Prostate gland (tissue), 2 donors: ENCODE measurements around the gene SIPA1L3.

Source experiments
- POLR2AphosphoS5 ChIP-seq: sonication (generic); formaldehyde crosslinking; IDR thresholded peaks from one replicate; pipeline ENCODE4 v1.6.1; 2017; ENCODE audit warnings: antibody characterized with exemption
- TF ChIP-seq, protein P1 (sequence below), 4 experiments: fragments of 200-600 bp in 2 of 4; fragments of 450-650 bp in 2 of 4; sonication (generic) in 2 of 4; IDR thresholded peaks; 1 replicate in 3 of 4; 2 replicates in 1 of 4; pipeline ENCODE4 v1.5.1; 2016 to 2019; ENCODE audit warnings: antibody characterized with exemption in 4 of 4, mild to moderate bottlenecking in 2 of 4, moderate library complexity in 2 of 4

DNA sequence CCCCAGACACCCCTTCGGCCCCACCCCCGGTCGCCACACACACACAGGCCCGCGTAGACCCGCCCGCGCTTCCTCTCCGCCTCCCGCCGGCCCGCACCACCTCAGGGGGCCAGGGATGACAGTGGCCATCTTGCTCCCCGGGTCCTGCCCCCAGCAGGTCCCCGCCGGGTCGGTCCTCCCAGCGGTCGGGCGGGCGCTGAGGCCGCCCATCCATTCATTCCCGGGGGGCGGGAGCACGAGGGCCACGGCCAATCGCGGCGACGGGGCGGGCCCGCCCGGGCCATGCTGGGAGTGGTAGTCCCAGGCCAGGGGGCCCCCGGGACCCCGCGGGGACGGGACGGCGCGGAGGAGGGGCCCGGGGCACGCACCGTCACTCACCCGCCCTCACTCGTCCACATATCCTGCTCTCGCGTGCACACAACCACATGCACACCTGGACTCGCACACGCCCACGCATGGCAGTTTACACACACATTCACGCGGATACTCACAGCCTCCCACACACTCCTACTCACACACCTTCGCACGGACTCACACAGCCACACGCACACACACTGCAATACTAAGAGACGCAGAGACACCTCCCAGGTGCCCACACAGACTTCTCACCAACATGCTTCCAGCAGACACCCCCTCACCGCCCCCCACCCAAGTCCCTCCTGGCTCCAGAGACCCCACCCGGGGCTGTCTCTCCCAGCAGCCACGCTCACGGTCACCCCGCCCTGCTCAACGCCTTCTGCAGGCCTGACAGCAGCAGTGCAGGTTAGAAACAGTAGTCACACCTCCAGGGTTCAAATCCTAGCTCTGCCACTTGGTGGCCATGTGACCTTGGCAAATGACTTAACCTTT lies 317.2 kb downstream of the SIPA1L3 start, which contains the start of gene DPF1:
- TF ChIP-seq, protein P1, sequence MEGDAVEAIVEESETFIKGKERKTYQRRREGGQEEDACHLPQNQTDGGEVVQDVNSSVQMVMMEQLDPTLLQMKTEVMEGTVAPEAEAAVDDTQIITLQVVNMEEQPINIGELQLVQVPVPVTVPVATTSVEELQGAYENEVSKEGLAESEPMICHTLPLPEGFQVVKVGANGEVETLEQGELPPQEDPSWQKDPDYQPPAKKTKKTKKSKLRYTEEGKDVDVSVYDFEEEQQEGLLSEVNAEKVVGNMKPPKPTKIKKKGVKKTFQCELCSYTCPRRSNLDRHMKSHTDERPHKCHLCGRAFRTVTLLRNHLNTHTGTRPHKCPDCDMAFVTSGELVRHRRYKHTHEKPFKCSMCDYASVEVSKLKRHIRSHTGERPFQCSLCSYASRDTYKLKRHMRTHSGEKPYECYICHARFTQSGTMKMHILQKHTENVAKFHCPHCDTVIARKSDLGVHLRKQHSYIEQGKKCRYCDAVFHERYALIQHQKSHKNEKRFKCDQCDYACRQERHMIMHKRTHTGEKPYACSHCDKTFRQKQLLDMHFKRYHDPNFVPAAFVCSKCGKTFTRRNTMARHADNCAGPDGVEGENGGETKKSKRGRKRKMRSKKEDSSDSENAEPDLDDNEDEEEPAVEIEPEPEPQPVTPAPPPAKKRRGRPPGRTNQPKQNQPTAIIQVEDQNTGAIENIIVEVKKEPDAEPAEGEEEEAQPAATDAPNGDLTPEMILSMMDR (IDR thresholded peaks at IDR 0.05) = no peak
- no peak for TF ChIP-seq POLR2AphosphoS5
